H1 (cell line): ENCODE measurements around the gene CADM1. TPM values are rescaled to one million over a fixed set of nuclear protein-coding genes. Genes with fewer than 3 reads are reported as not detected.

Experiments
- CTCF ChIA-PET: fragments of 300-600 bp; sonication (Branson Sonifier 250); formaldehyde crosslinking; loops from one replicate; lab custom pipeline; 2021; ENCODE audit not compliant: partially characterized antibody; lab: Charles Lee
- POLR2A ChIA-PET: fragments of 300-600 bp; sonication (Branson Sonifier 250); formaldehyde crosslinking; loops from one replicate; lab custom pipeline; 2021; ENCODE audit warnings: inconsistent platforms; ENCODE audit not compliant: partially characterized antibody; lab: Charles Lee
- DNase-seq, 2 experiments: peaks; one replicate each; pipeline versions ENCODE4 v3.0.0 to v3.0.0-alpha.2; 2010 to 2022; ENCODE audit warnings: low spot score in 2 of 2, low read depth in 1 of 2, mixed read lengths in 1 of 2
- FAIRE-seq: peaks from 2 replicates; lab custom pipeline; 2011; peaks lifted over from hg19 to GRCh38; lab: Jason Lieb, UNC
- H2AFZ ChIP-seq: 2 replicates; pipeline ENCODE4 v1.8.1; 2012; ENCODE audit warnings: low read length, inconsistent platforms
- H2AK5ac ChIP-seq: 2 replicates; pipeline ENCODE4 v1.6.1; 2013; ENCODE audit warnings: low read depth, low read length
- H2BK120ac ChIP-seq: replicated peaks from 2 replicates; pipeline ENCODE3; 2013; ENCODE audit warnings: low read depth, low read length, inconsistent platforms
- H2BK12ac ChIP-seq: 2 replicates; pipeline ENCODE4 v1.6.1; 2013; ENCODE audit warnings: low read depth, low read length
- H2BK15ac ChIP-seq: 2 replicates; pipeline ENCODE4 v1.6.1; 2013; ENCODE audit warnings: low read length
- H2BK20ac ChIP-seq: 2 replicates; pipeline ENCODE4 v1.6.1; 2013; ENCODE audit warnings: low read length
- H2BK5ac ChIP-seq: 2 replicates; pipeline ENCODE4 v1.6.1; 2013; ENCODE audit warnings: low read depth, low read length
- H3K14ac ChIP-seq: 2 replicates; pipeline ENCODE4 v1.6.1; 2013; ENCODE audit warnings: inconsistent platforms; ENCODE audit not compliant: insufficient read length
- H3K18ac ChIP-seq: 2 replicates; pipeline ENCODE4 v1.6.1; 2013; ENCODE audit warnings: low read length; ENCODE audit errors: extremely low read depth
- H3K23ac ChIP-seq: 2 replicates; pipeline ENCODE4 v1.6.1; 2013; ENCODE audit warnings: inconsistent platforms; ENCODE audit not compliant: insufficient read length
- H3K23me2 ChIP-seq: 2 replicates; pipeline ENCODE4 v1.6.1; 2013; ENCODE audit warnings: low read depth, low read length
- H3K27ac ChIP-seq: 2 replicates; pipeline ENCODE4 v1.6.1; 2011; ENCODE audit warnings: low read depth, low read length, inconsistent platforms
- H3K27me3 ChIP-seq, 4 experiments: replicated peaks in 1 of 4; 1 replicate in 1 of 4; 2 replicates in 3 of 4; pipeline versions ENCODE4 v1.6.1 to v1.8.1; 2011 to 2013; ENCODE audit warnings: low read length in 3 of 4, mild to moderate bottlenecking in 3 of 4, inconsistent platforms in 2 of 4, mixed read lengths in 2 of 4, moderate library complexity in 1 of 4; ENCODE audit not compliant: control insufficient read depth in 3 of 4, insufficient read depth in 3 of 4; ENCODE audit errors: extremely low read depth in 1 of 4
- H3K36me3 ChIP-seq, 4 experiments: 2 replicates each; pipeline versions ENCODE4 v1.6.1 to v1.8.1; 2011 to 2013; ENCODE audit warnings: mild to moderate bottlenecking in 4 of 4, low read length in 3 of 4, moderate library complexity in 2 of 4, control low read depth in 1 of 4, inconsistent platforms in 1 of 4; ENCODE audit not compliant: insufficient read depth in 4 of 4, control insufficient read depth in 2 of 4
- H3K4ac ChIP-seq: replicated peaks from 2 replicates; pipeline ENCODE3; 2013; ENCODE audit warnings: low read length, low read depth, mixed read lengths, inconsistent platforms; ENCODE audit not compliant: insufficient read length
- H3K4me1 ChIP-seq, 4 experiments: replicated peaks in 1 of 4; 1 replicate in 1 of 4; 2 replicates in 3 of 4; pipeline versions ENCODE4 v1.6.1 to v1.8.1; 2011 to 2013; ENCODE audit warnings: low read length in 3 of 4, inconsistent platforms in 2 of 4, mixed read lengths in 1 of 4; ENCODE audit not compliant: insufficient read depth in 4 of 4, control insufficient read depth in 3 of 4
- H3K4me2 ChIP-seq, 2 experiments: 2 replicates each; pipeline versions ENCODE4 v1.6.1 to v1.8.1; 2011 to 2013; ENCODE audit warnings: low read depth in 2 of 2, low read length in 2 of 2, control low read depth in 1 of 2, inconsistent platforms in 1 of 2, mild to moderate bottlenecking in 1 of 2; ENCODE audit not compliant: insufficient read depth in 1 of 2
- H3K4me3 ChIP-seq, 4 experiments: fragments of 200-600, 300-600 bp in 1 of 4; sonication (generic), shearing (Covaris generic), sonication (Bioruptor Twin) in 1 of 4; 2 replicates each; pipeline versions ENCODE4 v1.5.1 to v1.8.1; 2011 to 2016; ENCODE audit warnings: low read length in 4 of 4, low read depth in 3 of 4, control low read depth in 2 of 4, inconsistent platforms in 2 of 4, mild to moderate bottlenecking in 2 of 4, mixed read lengths in 1 of 4, moderate library complexity in 1 of 4; ENCODE audit not compliant: insufficient read depth in 2 of 4; ENCODE audit errors: extremely low read depth in 1 of 4
- H3K56ac ChIP-seq: replicated peaks from 2 replicates; pipeline ENCODE3; 2013; ENCODE audit warnings: low read depth, mild to moderate bottlenecking, mixed read lengths, low read length, inconsistent platforms; ENCODE audit not compliant: insufficient read length
- H3K79me1 ChIP-seq: 2 replicates; pipeline ENCODE4 v1.6.1; 2013; ENCODE audit warnings: low read depth, low read length, control low read depth
- H3K79me2 ChIP-seq, 2 experiments: 2 replicates each; pipeline versions ENCODE4 v1.6.1 to v1.8.1; 2012 to 2013; ENCODE audit warnings: low read length in 2 of 2, mild to moderate bottlenecking in 2 of 2, inconsistent platforms in 1 of 2; ENCODE audit not compliant: insufficient read depth in 2 of 2, control insufficient read depth in 1 of 2
- H3K9ac ChIP-seq, 4 experiments: replicated peaks in 1 of 4; 1 replicate in 1 of 4; 2 replicates in 3 of 4; pipeline versions ENCODE4 v1.6.1 to v1.8.1; 2011 to 2013; ENCODE audit warnings: low read depth in 3 of 4, low read length in 3 of 4, control low read depth in 2 of 4, mild to moderate bottlenecking in 2 of 4, moderate library complexity in 2 of 4, inconsistent platforms in 1 of 4; ENCODE audit errors: extremely low read depth in 1 of 4
- H3K9me3 ChIP-seq, 2 experiments: 2 replicates each; pipeline versions ENCODE4 v1.6.1 to v1.8.1; 2012 to 2013; ENCODE audit warnings: mild to moderate bottlenecking in 2 of 2, moderate library complexity in 2 of 2, control low read depth in 1 of 2, inconsistent platforms in 1 of 2, low read depth in 1 of 2, low read length in 1 of 2, mixed read lengths in 1 of 2; ENCODE audit not compliant: insufficient read depth in 2 of 2
- H4K20me1 ChIP-seq, 2 experiments: replicated peaks in 1 of 2; 2 replicates each; pipeline versions ENCODE3 to v1.8.1; 2011 to 2013; ENCODE audit warnings: inconsistent platforms in 2 of 2, low read length in 2 of 2, mild to moderate bottlenecking in 1 of 2; ENCODE audit not compliant: insufficient read depth in 2 of 2, control insufficient read depth in 1 of 2
- H4K5ac ChIP-seq: 2 replicates; pipeline ENCODE4 v1.6.1; 2013; ENCODE audit warnings: low read length, low read depth, mixed read lengths, inconsistent platforms; ENCODE audit not compliant: insufficient read length
- H4K8ac ChIP-seq: 2 replicates; pipeline ENCODE4 v1.8.0; 2013; ENCODE audit warnings: mild to moderate bottlenecking, moderate library complexity, low read length, inconsistent platforms; ENCODE audit not compliant: insufficient read depth; ENCODE audit errors: extremely low read depth
- H4K91ac ChIP-seq: replicated peaks from 2 replicates; pipeline ENCODE3; 2013; ENCODE audit warnings: low read length, mixed read lengths, inconsistent platforms; ENCODE audit not compliant: insufficient read length
- CREB1 ChIP-seq: IDR thresholded peaks from 2 replicates; pipeline ENCODE4 v1.6.1; 2012; ENCODE audit warnings: inconsistent platforms
- POLR2AphosphoS5 ChIP-seq: IDR thresholded peaks from 2 replicates; pipeline ENCODE4 v1.6.1; 2011; ENCODE audit warnings: low read depth, low read length
- RAD21 ChIP-seq, 2 experiments: IDR thresholded peaks in 1 of 2; conservative IDR thresholded peaks in 1 of 2; 2 replicates each; pipeline ENCODE4 v1.6.1; 2011; ENCODE audit warnings: low read depth in 2 of 2, low read length in 2 of 2, improper control_type of control experiment in 1 of 2, inconsistent platforms in 1 of 2, mild to moderate bottlenecking in 1 of 2, moderate library complexity in 1 of 2
- WGBS, 2 experiments: shearing (Covaris generic) in 1 of 2; methylation state at CpG; one replicate each; pipeline versions ENCODE4 v1.1.6 to v1.1.7; 2013 to 2015; ENCODE audit warnings: low lambda C conversion rate in 2 of 2, mixed read lengths in 2 of 2, inconsistent platforms in 1 of 2, low coverage in 1 of 2, missing lambda C conversion rate in 1 of 2; ENCODE audit not compliant: insufficient replicate concordance in 2 of 2, insufficient coverage in 1 of 2, insufficient read length in 1 of 2; ENCODE audit errors: extremely low coverage in 1 of 2, missing lambda C conversion rate in 1 of 2; 5-methylcytosine and 5-hydroxymethylcytosine counted together
- polyA plus RNA-seq, 7 experiments: library from polyadenylated mRNA; depleted of rRNA in 3 of 7; stranded (reverse) in 5 of 7; unstranded in 2 of 7; fragments of >200 nt in 5 of 7; fragments of 200-250 nt in 2 of 7; gene quantifications; 1 replicate in 5 of 7; 2 replicates in 1 of 7; 4 replicates in 1 of 7; pipeline versions ENCODE4 v1.2.1 to v1.2.3, GENCODE V29; 2011 to 2013; ENCODE audit warnings: missing spikeins in 2 of 7, mixed read lengths in 2 of 7
- total RNA-seq: library from RNA; stranded (reverse); fragmentation: NEBNext Ultra II Directional; extraction: Animal tissue kit (Norgen Biotek cat#: 25700); gene quantifications from 2 replicates; pipeline ENCODE4 v1.2.1, GENCODE V29; 2021

Gene CADM1
- total and polyA plus RNA-seq, 2 of the 8 experiments (the other 6 are each of a cell fraction or from before 2014, with no cell fraction given): 8.3 to 25.3 TPM

DNA sequence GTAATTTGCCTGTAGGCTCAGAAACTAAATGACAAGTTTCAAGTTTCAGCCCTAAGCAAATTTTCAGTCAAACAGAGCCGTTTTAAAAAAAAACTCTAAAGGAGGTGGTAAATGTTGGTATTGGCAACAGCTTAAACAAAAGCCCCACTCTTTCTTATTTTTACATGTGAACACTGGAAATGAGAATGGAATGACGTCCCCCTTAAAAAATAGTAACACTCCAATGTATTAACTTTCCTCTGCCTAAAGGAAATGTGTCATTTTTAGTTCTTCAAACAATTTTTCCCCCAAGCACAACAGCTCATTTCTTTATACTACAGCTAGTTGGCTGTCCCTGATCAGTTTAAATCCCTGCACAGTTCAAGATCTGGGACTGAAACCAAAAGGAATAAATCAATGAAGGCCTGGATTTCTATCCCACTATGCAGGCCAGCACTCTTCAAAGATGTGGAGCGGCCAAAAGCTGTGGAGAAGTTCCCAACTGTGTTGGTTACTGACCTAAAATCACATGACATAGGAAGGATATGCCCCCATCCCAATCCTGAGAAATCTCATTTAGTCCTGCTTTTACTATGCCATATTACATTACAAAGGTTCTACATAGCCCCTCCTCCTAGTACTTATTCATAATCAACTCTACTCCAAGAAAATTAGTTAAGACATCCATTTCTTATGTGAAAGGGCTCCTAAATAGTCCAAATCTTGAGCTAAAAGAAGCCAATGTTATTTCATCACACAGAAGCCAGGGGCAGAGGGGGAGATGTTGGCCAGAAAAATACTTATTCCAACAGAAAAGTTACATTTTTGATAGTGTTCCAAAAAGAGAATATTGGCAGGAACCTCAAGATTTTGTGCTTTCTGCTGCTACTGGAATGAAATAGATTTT is 95.9 kb downstream of the CADM1 start:
- H4K5ac ChIP-seq: no peak overlapping the region
- H3K4me2 ChIP-seq: peak overlapping the region; percentile 32 to 41; a peak in 3 of 4 replicates
- H3K18ac ChIP-seq: no peak overlapping the region
- H3K4ac ChIP-seq: no peak overlapping the region
- ChIA-PET CTCF (interaction anchor here (0.6 to 1.0 kb wide), 5 partner anchors 84 to 867 kb away, joined by 3 to 4 read pairs (median 3); no protein-coding TSS in a partner anchor), POLR2A (interaction anchor here (0.7 kb wide), 1 partner anchor 49 kb away, joined by 3 read pairs; no protein-coding TSS in a partner anchor)
- H3K79me2 ChIP-seq: no peaks in the 10 kb centered on the region; a peak in 2 of 4 replicates
- no peaks in the 10 kb centered on the region; a peak in 3 of 7 replicates for H3K27me3 ChIP-seq
- H4K8ac ChIP-seq: no peak overlapping the region
- no peak overlapping the region for H3K23ac ChIP-seq
- DNase-seq (no peak), FAIRE-seq (no peak)
- peaks cover 1% of the 10 kb centered on the region; the same call in 1 of the 2 replicates for H3K23me2 ChIP-seq
- H2BK120ac ChIP-seq: no peak overlapping the region
- no peaks in the 10 kb centered on the region for H3K36me3 ChIP-seq
- H3K79me1 ChIP-seq: no peaks in the 10 kb centered on the region
- peaks cover 6 to 11% (median 8%) of the 10 kb centered on the region in 4 experiments; a peak in 6 of 7 replicates for H3K4me1 ChIP-seq
- no peak overlapping the region for H3K14ac ChIP-seq
- no peak for TF ChIP-seq CREB1
- no peak for TF ChIP-seq RAD21 (IDR thresholded peaks at IDR 0.05 in 1 of 2, conservative IDR thresholded peaks at IDR 0.05 in 1 of 2; ENCODE audit: low read depth in 2 of 2, low read length in 2 of 2)
- no peak for TF ChIP-seq POLR2AphosphoS5
- H3K9me3 ChIP-seq: no peaks in the 10 kb centered on the region
- peak overlapping the region; percentile 92; the same call in 1 of the 2 replicates for H2AK5ac ChIP-seq
- H3K56ac ChIP-seq: no peak overlapping the region
- no peak overlapping the region for H2AFZ ChIP-seq
- 57% methylated on average over 3 of the region's 3 CpGs; no CpG with 5 or more reads in 1 of the 2 experiments for WGBS, 2 experiments
- H4K20me1 ChIP-seq: no peaks in the 10 kb centered on the region
- no peak overlapping the region for H3K27ac ChIP-seq
- H2BK5ac ChIP-seq: no peak overlapping the region
- no peak overlapping the region; the same call in 1 of the 2 replicates for H2BK20ac ChIP-seq
- no peak overlapping the region for H4K91ac ChIP-seq
- H2BK15ac ChIP-seq: no peak overlapping the region
- H3K4me3 ChIP-seq: peak overlapping the region in 1 of 4 experiments; percentile 14; a peak in 2 of 8 replicates
- H3K9ac ChIP-seq: no peak overlapping the region
- no peak overlapping the region; the same call in 1 of the 2 replicates for H2BK12ac ChIP-seq
